IMR-90 (cell line): ENCODE data around the gene BTNL8. TPM values are rescaled to one million over a fixed set of nuclear protein-coding genes. Genes with fewer than 3 reads are reported as not detected.

Experiments
- ATAC-seq: fragments of 200-7000 bp; cut with Tn5 transposase; 2 replicates; pipeline ENCODE4 v1.9.1; 2020; ENCODE audit warnings: low read depth, mild to moderate bottlenecking, moderate library complexity
- BruUV-seq: library from RNA; stranded (reverse); fragments of 400-500 nt; replicated peaks from 2 replicates; lab custom pipeline; 2021; lab: Mats Ljungman, UMichigan
- CTCF ChIA-PET: fragments of 300-600 bp; formaldehyde crosslinking; extraction: SDS; loops from one replicate; lab custom pipeline; 2021; ENCODE audit warnings: antibody characterized with exemption; lab: Yijun Ruan, JAX
- POLR2A ChIA-PET: fragments of 300-600 bp; sonication (Branson Sonifier 250); formaldehyde crosslinking; loops from one replicate; lab custom pipeline; 2022; ENCODE audit warnings: antibody characterized with exemption; ENCODE audit not compliant: unreplicated experiment; lab: Charles Lee
- DNase-seq: peaks from one replicate; pipeline ENCODE4 v3.0.0; 2013
- H2AFZ ChIP-seq: replicated peaks from 2 replicates; pipeline ENCODE3; 2013; ENCODE audit warnings: low read length, mild to moderate bottlenecking; ENCODE audit not compliant: poor library complexity
- H2AK5ac ChIP-seq: 2 replicates; pipeline ENCODE4 v1.6.1; 2013; ENCODE audit warnings: low read depth, low read length, inconsistent platforms
- H2AK9ac ChIP-seq: replicated peaks from 2 replicates; pipeline ENCODE3; 2013; ENCODE audit warnings: mild to moderate bottlenecking, low read depth, low read length, moderate library complexity; ENCODE audit not compliant: poor library complexity
- H2BK120ac ChIP-seq: 2 replicates; pipeline ENCODE4 v1.6.1; 2013; ENCODE audit warnings: low read depth, low read length, inconsistent platforms
- H2BK15ac ChIP-seq: 3 replicates; pipeline ENCODE4 v1.6.1; 2013; ENCODE audit warnings: low read depth, low read length, inconsistent platforms
- H2BK20ac ChIP-seq: 2 replicates; pipeline ENCODE4 v1.6.1; 2013; ENCODE audit warnings: low read depth, mild to moderate bottlenecking, inconsistent platforms, low read length, moderate library complexity
- H2BK5ac ChIP-seq: 2 replicates; pipeline ENCODE4 v1.6.1; 2013; ENCODE audit warnings: mild to moderate bottlenecking, low read depth, low read length, inconsistent platforms; ENCODE audit not compliant: poor library complexity, severe bottlenecking
- H3K14ac ChIP-seq: replicated peaks from 2 replicates; pipeline ENCODE4 v1.6.1; 2013; ENCODE audit warnings: low read depth, low read length, inconsistent platforms
- H3K18ac ChIP-seq: 2 replicates; pipeline ENCODE4 v1.6.1; 2013; ENCODE audit warnings: low read depth, low read length, control low read depth
- H3K23ac ChIP-seq: 2 replicates; pipeline ENCODE4 v1.6.1; 2013; ENCODE audit warnings: low read depth, low read length, inconsistent platforms
- H3K27ac ChIP-seq: 2 replicates; pipeline ENCODE4 v1.5.1; 2013; ENCODE audit warnings: mild to moderate bottlenecking, control low read depth, low read length; ENCODE audit not compliant: insufficient read depth
- H3K27me3 ChIP-seq: 2 replicates; pipeline ENCODE4 v1.6.1; 2013; ENCODE audit warnings: low read length; ENCODE audit not compliant: control insufficient read depth, insufficient read depth
- H3K36me3 ChIP-seq: 2 replicates; pipeline ENCODE4 v1.6.1; 2013; ENCODE audit warnings: low read length, mixed read lengths; ENCODE audit not compliant: control insufficient read depth, insufficient read depth
- H3K4ac ChIP-seq: 2 replicates; pipeline ENCODE4 v1.6.1; 2013; ENCODE audit warnings: low read depth, low read length, inconsistent platforms
- H3K4me1 ChIP-seq: 2 replicates; pipeline ENCODE4 v1.6.1; 2013; ENCODE audit warnings: low read length, mixed read lengths; ENCODE audit not compliant: control insufficient read depth, insufficient read depth
- H3K4me2 ChIP-seq: 2 replicates; pipeline ENCODE4 v1.6.1; 2013; ENCODE audit warnings: low read depth, mild to moderate bottlenecking, control low read depth, low read length, moderate library complexity
- H3K4me3 ChIP-seq: 2 replicates; pipeline ENCODE4 v1.5.1; 2013; ENCODE audit warnings: low read depth, mild to moderate bottlenecking, control low read depth, low read length, moderate library complexity; ENCODE audit not compliant: insufficient read depth
- H3K56ac ChIP-seq: 2 replicates; pipeline ENCODE4 v1.6.1; 2013; ENCODE audit warnings: low read length, inconsistent platforms; ENCODE audit not compliant: insufficient read depth; ENCODE audit errors: extremely low read depth
- H3K79me1 ChIP-seq, 2 experiments: 2 replicates each; pipeline ENCODE4 v1.6.1; 2013; ENCODE audit warnings: low read length in 2 of 2, inconsistent platforms in 1 of 2, low read depth in 1 of 2
- H3K9ac ChIP-seq: 2 replicates; pipeline ENCODE4 v1.6.1; 2013; ENCODE audit warnings: low read depth, low read length, control low read depth
- H3K9me1 ChIP-seq: 2 replicates; pipeline ENCODE4 v1.6.1; 2013; ENCODE audit warnings: low read length, inconsistent platforms; ENCODE audit not compliant: insufficient read depth
- H3K9me3 ChIP-seq: 2 replicates; pipeline ENCODE4 v1.6.1; 2013; ENCODE audit warnings: low read length; ENCODE audit not compliant: control insufficient read depth, insufficient read depth
- H4K20me1 ChIP-seq: 2 replicates; pipeline ENCODE4 v1.6.1; 2013; ENCODE audit warnings: low read length, inconsistent platforms; ENCODE audit not compliant: insufficient read depth
- H4K5ac ChIP-seq: 2 replicates; pipeline ENCODE4 v1.6.1; 2013; ENCODE audit warnings: mild to moderate bottlenecking, low read depth, low read length, control low read depth
- H4K8ac ChIP-seq, 2 experiments: 2 replicates each; pipeline ENCODE4 v1.6.1; 2013; ENCODE audit warnings: low read depth in 2 of 2, low read length in 2 of 2, control low read depth in 1 of 2, inconsistent platforms in 1 of 2
- H4K91ac ChIP-seq: 2 replicates; pipeline ENCODE4 v1.6.1; 2013; ENCODE audit warnings: low read depth, low read length, inconsistent platforms; ENCODE audit not compliant: insufficient read depth
- CEBPB ChIP-seq: IDR thresholded peaks from 2 replicates; pipeline ENCODE4 v1.6.1; 2012; ENCODE audit warnings: low read depth, low read length, improper control_type of control experiment
- FOS ChIP-seq: fragments of 150-350 bp; IDR thresholded peaks from 2 replicates; pipeline ENCODE4 v1.6.1; 2016; ENCODE audit warnings: low read depth, low read length
- RCOR1 ChIP-seq: IDR thresholded peaks from 2 replicates; pipeline ENCODE4 v1.6.1; 2012; ENCODE audit warnings: mild to moderate bottlenecking, low read length, improper control_type of control experiment; ENCODE audit not compliant: insufficient replicate concordance
- WGBS, 2 experiments: methylation state at CpG; one replicate each; pipeline versions ENCODE4 v1.1.5 to v1.1.7; 2013; ENCODE audit warnings: missing lambda C conversion rate in 2 of 2; ENCODE audit not compliant: insufficient read length in 1 of 2; ENCODE audit errors: extremely low coverage in 2 of 2; 5-methylcytosine and 5-hydroxymethylcytosine counted together
- dilution Hi-C: fragments of 300-500 bp; cut with HindIII; formaldehyde crosslinking; loops from one replicate; pipeline ENCODE4 v1.14.3; 2018; ENCODE audit warnings: low sequenced_read_pairs; ENCODE audit not compliant: unreplicated experiment
- in situ Hi-C: fragments of 300-500 bp; cut with MboI; formaldehyde crosslinking; loops from 3 replicates; pipeline ENCODE4 v1.14.3; 2019; ENCODE audit warnings: low sequenced_read_pairs, inconsistent platforms, mixed read lengths
- intact Hi-C: fragments of 100-400 bp; cut with micrococcal nuclease; formaldehyde crosslinking; loops from 2 replicates; pipeline ENCODE4 v1.10.0; 2022
- polyA plus RNA-seq, 3 experiments: library from polyadenylated mRNA; depleted of rRNA; stranded (reverse); fragments of >200 nt; gene quantifications; 2 replicates each; pipeline ENCODE4 v1.2.3, GENCODE V29; 2012; ENCODE audit warnings: low replicate concordance in 1 of 3
- total RNA-seq: library from RNA; depleted of rRNA; stranded (reverse); fragments of >200 nt; gene quantifications from 2 replicates; pipeline ENCODE4 v1.2.3, GENCODE V29; 2012

The BTNL8 gene
- total and polyA plus RNA-seq, 2 of the 4 experiments (the other 2 are of a cell fraction): not detected

DNA sequence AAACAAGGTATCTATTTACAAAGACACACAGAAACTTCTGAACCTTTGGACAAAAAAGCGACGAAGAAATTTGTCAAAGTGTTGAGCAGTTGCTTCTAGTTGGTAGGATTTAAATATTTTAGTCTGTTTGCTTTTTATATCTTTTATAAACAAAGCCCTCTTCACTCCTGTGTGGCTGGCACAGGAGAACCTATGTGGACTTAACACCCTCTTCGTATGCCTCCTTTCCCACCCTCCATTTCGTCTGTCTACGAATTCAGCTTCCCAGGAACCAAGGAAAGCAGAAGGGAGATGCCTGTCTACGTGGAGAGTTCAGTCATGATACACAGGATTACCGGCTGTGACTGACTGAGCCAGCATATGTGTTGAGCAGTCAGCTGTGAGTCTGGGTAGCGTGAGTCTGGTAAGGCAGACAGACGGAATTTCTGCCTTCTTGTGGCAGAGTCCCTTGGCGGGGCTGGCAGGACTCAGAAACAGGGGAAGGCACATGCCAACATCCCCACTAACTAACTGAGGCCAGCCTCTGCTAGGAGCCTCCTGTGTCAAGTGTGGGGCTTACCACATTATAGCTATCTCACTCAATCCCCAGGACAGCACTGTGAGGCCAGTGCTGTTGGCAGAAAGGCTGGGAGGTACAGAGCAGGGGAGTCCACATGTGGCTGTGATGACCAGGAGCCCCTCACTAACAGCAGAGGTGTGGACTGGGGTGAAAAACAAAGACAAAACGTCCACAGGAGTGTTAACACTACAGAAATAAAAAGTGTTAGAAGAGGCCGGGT, 24.0 kb upstream of the BTNL8 start:
- H4K8ac ChIP-seq: no peak overlapping the region
- TF ChIP-seq FOS (no peak), CEBPB (no peak), RCOR1 (no peak)
- peak overlapping the region; percentile 58 for H2AFZ ChIP-seq
- no peak overlapping the region for H4K5ac ChIP-seq
- H4K20me1 ChIP-seq: no peaks in the 10 kb centered on the region
- no peak overlapping the region for H3K27ac ChIP-seq
- no peak overlapping the region for H3K18ac ChIP-seq
- no peak overlapping the region for H3K4me2 ChIP-seq
- H3K14ac ChIP-seq: no peak overlapping the region
- H2BK120ac ChIP-seq: no peak overlapping the region
- no peak overlapping the region for H3K56ac ChIP-seq
- CTCF ChIA-PET: no interaction called here
- no peak for ATAC-seq
- dilution Hi-C loops (no loop called here), in situ Hi-C loops (loop anchor here (10.0 kb wide), 1 partner anchor 280 kb away; no protein-coding TSS in a partner anchor), intact Hi-C loops (no loop called here)
- no peak overlapping the region for H4K91ac ChIP-seq
- DNase-seq: no peak
- H3K36me3 ChIP-seq: no peaks in the 10 kb centered on the region
- no peak overlapping the region for H2BK5ac ChIP-seq
- 0 out of 2 replicates have a peak, but pooled peaks cover 1% of the 10 kb centered on the region for H3K27me3 ChIP-seq
- H2AK5ac ChIP-seq: no peak overlapping the region
- H3K9me3 ChIP-seq: no peaks in the 10 kb centered on the region; the same call in 1 of the 2 replicates
- H2BK15ac ChIP-seq: no peak overlapping the region
- no peak overlapping the region for H3K4ac ChIP-seq
- no peak overlapping the region for H3K9ac ChIP-seq
- H3K9me1 ChIP-seq: no peaks in the 10 kb centered on the region
- BruUV-seq: no TSS peak
- H3K4me1 ChIP-seq: no peaks in the 10 kb centered on the region
- WGBS, 2 experiments: 69% methylated on average over 2 of the region's 12 CpGs; no CpG with 5 or more reads in 1 of the 2 experiments
- no peak overlapping the region for H3K23ac ChIP-seq
- H3K79me1 ChIP-seq: no peaks in the 10 kb centered on the region
- no peak overlapping the region for H2AK9ac ChIP-seq
- no peak overlapping the region for H3K4me3 ChIP-seq
- POLR2A ChIA-PET: no interaction called here
- H2BK20ac ChIP-seq: no peak overlapping the region
